H1 (cell line): ENCODE data around the gene RBM20.

Experiments
- EZH2 ChIP-seq: fragments of 200-600 bp; sonication (generic); IDR thresholded peaks from 2 replicates; pipeline ENCODE4 v1.7.1; 2012; ENCODE audit warnings: low read depth, mild to moderate bottlenecking, moderate library complexity, low read length, inconsistent platforms; ENCODE audit not compliant: severe bottlenecking
- POLR2A ChIP-seq, 2 experiments: IDR thresholded peaks; 1 replicate in 1 of 2; 2 replicates in 1 of 2; pipeline ENCODE4 v1.6.1; 2011; ENCODE audit warnings: low read depth in 2 of 2, low read length in 2 of 2, mild to moderate bottlenecking in 2 of 2; ENCODE audit errors: control extremely low read depth in 1 of 2
- RXRA ChIP-seq: IDR thresholded peaks from 2 replicates; pipeline ENCODE4 v1.6.1; 2011; ENCODE audit warnings: low read depth, mild to moderate bottlenecking, low read length, moderate library complexity; ENCODE audit not compliant: insufficient read depth
- SUZ12 ChIP-seq: fragments of 200-600 bp; sonication (generic); IDR thresholded peaks from 2 replicates; pipeline ENCODE4 v1.6.1; 2012; ENCODE audit warnings: mild to moderate bottlenecking, inconsistent platforms, low read length, moderate library complexity, mixed read lengths
- TF ChIP-seq, protein P1 (sequence below), 3 experiments: IDR thresholded peaks; 1 replicate in 2 of 3; 2 replicates in 1 of 3; pipeline versions ENCODE4 v1.5.1 to v1.6.1; 2011; ENCODE audit warnings: low read length in 3 of 3, mild to moderate bottlenecking in 3 of 3, inconsistent platforms in 2 of 3, low read depth in 1 of 3, moderate library complexity in 1 of 3; ENCODE audit not compliant: insufficient read depth in 1 of 3; ENCODE audit errors: control extremely low read depth in 1 of 3

DNA sequence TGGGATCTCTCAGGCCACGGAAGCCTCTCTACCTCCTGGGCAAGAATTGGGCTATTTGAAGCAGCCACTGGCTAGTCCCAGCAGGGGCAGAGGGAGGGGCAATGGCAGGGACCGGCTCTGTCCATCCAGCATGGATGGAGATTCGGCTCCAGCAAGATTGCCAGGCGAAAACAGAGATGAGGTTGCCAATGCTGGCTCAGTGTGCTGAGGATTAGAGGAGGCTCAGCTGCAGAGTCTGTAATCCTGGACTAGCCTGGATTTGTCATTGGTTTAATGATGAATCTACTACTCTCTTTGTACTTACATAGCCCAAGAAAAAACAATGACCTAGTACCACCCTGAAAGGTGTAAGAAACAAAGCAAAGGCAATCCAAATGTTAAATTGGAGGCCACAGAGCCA lies 115.4 kb downstream of the RBM20 start:
- TF ChIP-seq, protein P1, sequence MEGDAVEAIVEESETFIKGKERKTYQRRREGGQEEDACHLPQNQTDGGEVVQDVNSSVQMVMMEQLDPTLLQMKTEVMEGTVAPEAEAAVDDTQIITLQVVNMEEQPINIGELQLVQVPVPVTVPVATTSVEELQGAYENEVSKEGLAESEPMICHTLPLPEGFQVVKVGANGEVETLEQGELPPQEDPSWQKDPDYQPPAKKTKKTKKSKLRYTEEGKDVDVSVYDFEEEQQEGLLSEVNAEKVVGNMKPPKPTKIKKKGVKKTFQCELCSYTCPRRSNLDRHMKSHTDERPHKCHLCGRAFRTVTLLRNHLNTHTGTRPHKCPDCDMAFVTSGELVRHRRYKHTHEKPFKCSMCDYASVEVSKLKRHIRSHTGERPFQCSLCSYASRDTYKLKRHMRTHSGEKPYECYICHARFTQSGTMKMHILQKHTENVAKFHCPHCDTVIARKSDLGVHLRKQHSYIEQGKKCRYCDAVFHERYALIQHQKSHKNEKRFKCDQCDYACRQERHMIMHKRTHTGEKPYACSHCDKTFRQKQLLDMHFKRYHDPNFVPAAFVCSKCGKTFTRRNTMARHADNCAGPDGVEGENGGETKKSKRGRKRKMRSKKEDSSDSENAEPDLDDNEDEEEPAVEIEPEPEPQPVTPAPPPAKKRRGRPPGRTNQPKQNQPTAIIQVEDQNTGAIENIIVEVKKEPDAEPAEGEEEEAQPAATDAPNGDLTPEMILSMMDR (IDR thresholded peaks at IDR 0.05; ENCODE audit: control extremely low read depth in 1 of 3, insufficient read depth in 1 of 3, low read depth in 1 of 3, low read length in 3 of 3): no peak
- TF ChIP-seq RXRA: no peak
- TF ChIP-seq POLR2A (IDR thresholded peaks at IDR 0.05; ENCODE audit: control extremely low read depth in 1 of 2, low read depth in 2 of 2, low read length in 2 of 2): no peak
- no peak for TF ChIP-seq EZH2
- no peak for TF ChIP-seq SUZ12
